Testis (tissue), 2 donors: ENCODE data around the gene PRELP.

Source experiments
- POLR2A ChIP-seq: fragments of 450-650 bp; IDR thresholded peaks from one replicate; pipeline ENCODE4 v1.6.1; 2017; ENCODE audit warnings: antibody characterized with exemption, mild to moderate bottlenecking, moderate library complexity
- TF ChIP-seq, protein P1 (sequence below), 3 experiments: fragments of 450-650 bp in 2 of 3; fragments of 200-600 bp in 1 of 3; sonication (generic) in 1 of 3; IDR thresholded peaks; one replicate each; pipeline ENCODE4 v1.5.1; 2016 to 2019; ENCODE audit warnings: antibody characterized with exemption in 3 of 3, mild to moderate bottlenecking in 2 of 3, moderate library complexity in 1 of 3

DNA sequence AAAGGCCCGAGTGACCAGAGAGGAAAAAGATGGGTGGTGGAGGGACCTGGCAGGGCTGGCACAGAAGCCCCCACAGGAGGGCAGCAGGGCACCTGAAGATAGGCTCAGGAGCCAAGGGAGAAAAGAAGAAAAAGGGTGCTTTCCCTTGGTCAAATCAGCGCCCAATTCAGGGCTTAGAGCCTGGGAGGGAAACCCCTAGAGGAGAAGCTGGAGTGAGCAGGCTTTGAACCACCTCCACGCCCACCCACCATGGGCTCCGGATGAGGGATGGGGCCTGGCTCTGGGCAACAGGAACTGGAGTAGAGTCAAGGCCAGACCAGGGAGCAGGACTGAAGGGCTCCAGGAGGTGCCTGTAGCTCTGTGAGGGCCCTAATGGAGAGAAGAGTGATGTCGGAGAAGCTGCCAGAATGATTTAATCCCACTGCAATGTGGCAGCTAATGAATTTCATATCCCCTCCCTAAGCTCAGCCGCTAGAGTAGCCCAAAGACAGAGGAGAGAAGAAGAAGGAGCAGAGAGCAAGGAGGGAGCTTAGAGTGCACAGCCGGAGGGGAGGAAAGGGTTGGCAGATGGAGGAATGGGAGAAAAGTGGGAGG is 12.0 kb upstream of the PRELP start:
- TF ChIP-seq, protein P1, sequence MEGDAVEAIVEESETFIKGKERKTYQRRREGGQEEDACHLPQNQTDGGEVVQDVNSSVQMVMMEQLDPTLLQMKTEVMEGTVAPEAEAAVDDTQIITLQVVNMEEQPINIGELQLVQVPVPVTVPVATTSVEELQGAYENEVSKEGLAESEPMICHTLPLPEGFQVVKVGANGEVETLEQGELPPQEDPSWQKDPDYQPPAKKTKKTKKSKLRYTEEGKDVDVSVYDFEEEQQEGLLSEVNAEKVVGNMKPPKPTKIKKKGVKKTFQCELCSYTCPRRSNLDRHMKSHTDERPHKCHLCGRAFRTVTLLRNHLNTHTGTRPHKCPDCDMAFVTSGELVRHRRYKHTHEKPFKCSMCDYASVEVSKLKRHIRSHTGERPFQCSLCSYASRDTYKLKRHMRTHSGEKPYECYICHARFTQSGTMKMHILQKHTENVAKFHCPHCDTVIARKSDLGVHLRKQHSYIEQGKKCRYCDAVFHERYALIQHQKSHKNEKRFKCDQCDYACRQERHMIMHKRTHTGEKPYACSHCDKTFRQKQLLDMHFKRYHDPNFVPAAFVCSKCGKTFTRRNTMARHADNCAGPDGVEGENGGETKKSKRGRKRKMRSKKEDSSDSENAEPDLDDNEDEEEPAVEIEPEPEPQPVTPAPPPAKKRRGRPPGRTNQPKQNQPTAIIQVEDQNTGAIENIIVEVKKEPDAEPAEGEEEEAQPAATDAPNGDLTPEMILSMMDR (IDR thresholded peaks at IDR 0.05): no peak
- TF ChIP-seq POLR2A: no peak
